MM.1S (cell line): ENCODE measurements around the gene ALG5.

Experiments
- DNase-seq: peaks from one replicate; pipeline ENCODE4 v3.0.0-alpha.2; 2015
- H2AFZ ChIP-seq: fragments of 300-600 bp; sonication (generic); 2 replicates; pipeline ENCODE4 v1.6.0; 2016; ENCODE audit warnings: antibody characterized with exemption, low read length
- H3F3A ChIP-seq: fragments of 300-600 bp; sonication (generic); 2 replicates; pipeline ENCODE4 v1.6.1; 2016; ENCODE audit warnings: mild to moderate bottlenecking, antibody characterized with exemption, low read length, moderate library complexity, mixed read lengths; ENCODE audit not compliant: insufficient read depth
- H3K27ac ChIP-seq: fragments of 300-600 bp; sonication (generic); 2 replicates; pipeline ENCODE4 v1.5.1; 2016; ENCODE audit warnings: mild to moderate bottlenecking, low read length
- H3K27me3 ChIP-seq: fragments of 300-600 bp; sonication (generic); replicated peaks from 2 replicates; pipeline ENCODE4 v1.6.0; 2016; ENCODE audit warnings: low read length; ENCODE audit not compliant: insufficient read depth
- H3K36me3 ChIP-seq: fragments of 300-600 bp; sonication (generic); replicated peaks from 2 replicates; pipeline ENCODE4 v1.6.1; 2016; ENCODE audit warnings: mild to moderate bottlenecking, low read length, mixed read lengths; ENCODE audit not compliant: insufficient read depth
- H3K4me1 ChIP-seq: fragments of 300-600 bp; sonication (generic); 2 replicates; pipeline ENCODE4 v1.6.1; 2016; ENCODE audit warnings: low read length, mixed read lengths
- H3K4me2 ChIP-seq: fragments of 300-600 bp; sonication (generic); 2 replicates; pipeline ENCODE4 v1.6.0; 2016; ENCODE audit warnings: low read depth, low read length
- H3K4me3 ChIP-seq: fragments of 300-600 bp; sonication (generic); 2 replicates; pipeline ENCODE4 v1.5.1; 2016; ENCODE audit warnings: low read length, mixed read lengths
- H3K79me2 ChIP-seq: fragments of 300-600 bp; sonication (generic); 2 replicates; pipeline ENCODE4 v1.6.1; 2016; ENCODE audit warnings: mixed run types, low read length, mixed read lengths
- H3K9ac ChIP-seq: fragments of 300-600 bp; sonication (generic); 2 replicates; pipeline ENCODE4 v1.6.1; 2016; ENCODE audit warnings: low read length, mixed read lengths
- H3K9me2 ChIP-seq: fragments of 300-600 bp; sonication (generic); replicated peaks from 2 replicates; pipeline ENCODE4 v1.6.1; 2016; ENCODE audit warnings: mild to moderate bottlenecking, low read length, mixed read lengths; ENCODE audit not compliant: insufficient read depth
- H3K9me3 ChIP-seq: fragments of 300-600 bp; sonication (generic); replicated peaks from 2 replicates; pipeline ENCODE4 v1.6.1; 2016; ENCODE audit warnings: mild to moderate bottlenecking, low read length, mixed read lengths; ENCODE audit not compliant: insufficient read depth
- H4K20me1 ChIP-seq: fragments of 300-600 bp; sonication (generic); 2 replicates; pipeline ENCODE4 v1.6.1; 2016; ENCODE audit warnings: mild to moderate bottlenecking, low read length, moderate library complexity, mixed read lengths; ENCODE audit not compliant: insufficient read depth
- EZH2 ChIP-seq: fragments of 300-600 bp; sonication (generic); optimal IDR thresholded peaks from 2 replicates; pipeline ENCODE3; 2017; ENCODE audit warnings: low read depth, mild to moderate bottlenecking, antibody characterized with exemption, low read length, mixed read lengths
- EZH2phosphoT487 ChIP-seq: fragments of 300-600 bp; sonication (generic); IDR thresholded peaks from 2 replicates; pipeline ENCODE4 v1.6.1; 2018; ENCODE audit warnings: antibody characterized with exemption, low read length
- TF ChIP-seq, protein P1 (sequence below): fragments of 300-600 bp; sonication (generic); IDR thresholded peaks from 2 replicates; pipeline ENCODE4 v1.5.1; 2016; ENCODE audit warnings: antibody characterized with exemption, low read length, mixed read lengths

The ALG5 gene

DNA sequence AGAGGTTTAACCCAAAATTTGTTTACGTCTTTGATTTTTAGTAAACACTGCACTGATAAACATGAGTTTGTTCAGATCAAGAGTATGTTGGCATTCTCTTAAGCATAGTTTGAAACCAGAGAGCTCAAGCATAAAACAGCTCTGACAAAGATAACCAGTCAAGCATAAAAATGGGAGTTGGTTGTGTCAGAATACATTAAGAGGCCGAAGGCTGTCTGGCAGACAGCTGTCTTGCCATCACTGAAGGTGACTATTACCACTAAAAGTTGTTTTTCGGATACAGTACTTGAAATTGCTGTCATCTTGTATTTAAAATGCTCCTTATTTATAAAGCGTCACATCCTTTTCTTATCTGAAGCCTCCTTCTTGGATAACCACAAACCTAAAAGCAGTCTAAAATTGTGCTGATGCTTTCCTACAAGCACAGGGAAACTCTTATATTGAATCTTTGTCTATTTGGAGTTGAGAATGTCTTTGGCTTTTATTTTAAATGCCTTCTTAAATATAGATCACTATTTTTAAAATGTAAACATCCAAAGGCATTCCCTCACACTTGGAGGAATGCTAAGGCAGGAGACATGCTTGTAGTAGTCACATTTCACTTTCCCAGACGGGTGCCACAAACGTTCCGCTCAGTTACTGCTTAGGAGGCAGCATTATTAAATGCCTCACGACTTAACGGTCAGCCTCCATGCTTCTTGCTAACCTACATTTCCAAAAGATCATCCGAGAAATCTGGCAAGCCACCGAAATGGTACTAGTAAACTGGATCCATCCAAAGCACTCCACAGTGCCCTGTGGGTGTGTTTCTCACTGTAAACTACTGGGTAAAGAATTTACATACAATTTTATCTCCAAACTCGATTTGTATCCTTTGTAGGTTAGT is 80.7 kb downstream of the ALG5 start:
- Histone ChIP-seq H3F3A (no peaks in the 10 kb centered on the region), H3K9me2 (no peaks in the 10 kb centered on the region), H3K27ac (no peak overlapping the region), H3K79me2 (no peaks in the 10 kb centered on the region), H3K4me3 (no peak overlapping the region), H3K9ac (no peak overlapping the region), H3K9me3 (no peaks in the 10 kb centered on the region), H3K4me1 (no peaks in the 10 kb centered on the region), H3K4me2 (no peak overlapping the region), H3K27me3 (no peaks in the 10 kb centered on the region; the same call in 1 of the 2 replicates), H4K20me1 (no peaks in the 10 kb centered on the region), H2AFZ (no peak overlapping the region), H3K36me3 (no peaks in the 10 kb centered on the region)
- DNase-seq = no peak
- no peak for TF ChIP-seq EZH2
- no peak for TF ChIP-seq EZH2phosphoT487
- TF ChIP-seq, protein P1, sequence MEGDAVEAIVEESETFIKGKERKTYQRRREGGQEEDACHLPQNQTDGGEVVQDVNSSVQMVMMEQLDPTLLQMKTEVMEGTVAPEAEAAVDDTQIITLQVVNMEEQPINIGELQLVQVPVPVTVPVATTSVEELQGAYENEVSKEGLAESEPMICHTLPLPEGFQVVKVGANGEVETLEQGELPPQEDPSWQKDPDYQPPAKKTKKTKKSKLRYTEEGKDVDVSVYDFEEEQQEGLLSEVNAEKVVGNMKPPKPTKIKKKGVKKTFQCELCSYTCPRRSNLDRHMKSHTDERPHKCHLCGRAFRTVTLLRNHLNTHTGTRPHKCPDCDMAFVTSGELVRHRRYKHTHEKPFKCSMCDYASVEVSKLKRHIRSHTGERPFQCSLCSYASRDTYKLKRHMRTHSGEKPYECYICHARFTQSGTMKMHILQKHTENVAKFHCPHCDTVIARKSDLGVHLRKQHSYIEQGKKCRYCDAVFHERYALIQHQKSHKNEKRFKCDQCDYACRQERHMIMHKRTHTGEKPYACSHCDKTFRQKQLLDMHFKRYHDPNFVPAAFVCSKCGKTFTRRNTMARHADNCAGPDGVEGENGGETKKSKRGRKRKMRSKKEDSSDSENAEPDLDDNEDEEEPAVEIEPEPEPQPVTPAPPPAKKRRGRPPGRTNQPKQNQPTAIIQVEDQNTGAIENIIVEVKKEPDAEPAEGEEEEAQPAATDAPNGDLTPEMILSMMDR = no peak

DNA sequence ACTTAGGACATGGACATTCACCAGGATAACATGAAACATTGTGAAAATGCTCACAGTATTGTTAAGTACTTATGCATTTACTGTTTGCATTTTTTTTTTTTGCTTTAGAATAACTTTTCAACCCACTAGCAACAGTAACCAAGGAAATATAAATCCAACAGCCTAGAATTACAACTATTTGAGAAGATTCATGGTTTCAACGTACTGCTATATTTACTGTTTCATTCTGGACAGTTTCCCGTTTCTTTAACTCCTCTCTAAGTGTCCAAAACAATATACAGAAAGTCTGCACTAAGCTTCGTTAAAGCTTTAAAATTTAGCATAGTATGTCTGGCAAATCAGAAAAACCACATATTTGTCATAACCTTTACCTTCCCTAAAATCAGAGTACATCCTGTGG is 81.8 kb downstream of the ALG5 start:
- Histone ChIP-seq H4K20me1 (no peaks in the 10 kb centered on the region), H3K36me3 (no peaks in the 10 kb centered on the region), H3K27ac (no peak overlapping the region), H3K4me1 (no peaks in the 10 kb centered on the region), H3F3A (no peaks in the 10 kb centered on the region), H3K79me2 (no peaks in the 10 kb centered on the region), H3K9me2 (no peaks in the 10 kb centered on the region), H3K27me3 (no peaks in the 10 kb centered on the region; the same call in 1 of the 2 replicates), H3K9me3 (no peaks in the 10 kb centered on the region), H3K4me3 (no peak overlapping the region), H3K4me2 (no peak overlapping the region), H3K9ac (no peak overlapping the region), H2AFZ (no peak overlapping the region)
- no peak for DNase-seq
- TF ChIP-seq, protein P1 = no peak
- TF ChIP-seq EZH2 = no peak
- no peak for TF ChIP-seq EZH2phosphoT487

DNA sequence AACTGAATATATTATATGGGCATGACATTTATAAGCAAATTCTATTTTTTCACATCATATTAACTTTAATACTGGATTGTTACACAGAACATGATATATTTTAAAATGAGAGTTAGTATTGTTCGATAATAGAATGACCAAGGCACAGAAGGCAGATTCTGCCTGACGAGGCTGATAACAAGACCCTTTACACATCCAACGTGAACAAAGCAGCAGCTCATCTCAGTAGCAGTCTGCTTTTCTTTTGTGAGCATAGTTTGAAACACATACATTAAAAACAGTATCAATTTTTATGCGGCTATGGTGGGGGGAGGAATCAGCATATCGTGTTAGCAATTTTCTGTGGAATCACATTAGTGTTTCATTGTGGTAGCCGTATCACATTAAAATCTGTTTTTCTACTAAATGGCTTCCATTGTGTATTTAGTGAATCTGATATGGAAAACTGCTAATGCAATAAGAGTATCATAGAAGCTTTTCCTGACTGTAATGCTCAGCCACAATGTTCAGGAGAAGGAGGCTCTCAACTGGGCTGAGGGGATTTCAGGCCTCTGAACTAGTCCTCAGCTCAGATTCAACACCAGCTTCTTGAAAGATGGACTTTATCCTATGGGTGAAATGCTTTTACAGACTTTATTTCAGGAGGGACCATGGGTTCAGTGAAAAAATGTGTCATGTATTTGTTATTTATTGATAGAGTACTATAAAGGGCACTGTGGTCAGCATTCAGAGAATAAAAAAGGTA is 83.1 kb downstream of the ALG5 start:
- Histone ChIP-seq H3K9me2 (no peaks in the 10 kb centered on the region), H3K4me3 (no peak overlapping the region), H2AFZ (no peak overlapping the region), H3K36me3 (no peaks in the 10 kb centered on the region), H4K20me1 (no peaks in the 10 kb centered on the region), H3K4me2 (no peak overlapping the region), H3K4me1 (no peaks in the 10 kb centered on the region), H3K9ac (no peak overlapping the region), H3K79me2 (no peaks in the 10 kb centered on the region), H3K27ac (no peak overlapping the region), H3K27me3 (no peaks in the 10 kb centered on the region; the same call in 1 of the 2 replicates), H3K9me3 (no peaks in the 10 kb centered on the region), H3F3A (no peaks in the 10 kb centered on the region)
- TF ChIP-seq EZH2 (no peak), EZH2phosphoT487 (no peak)
- TF ChIP-seq, protein P1 = no peak
- DNase-seq = no peak
